ENCODE data around the gene INSR.
A peak's percentile ranks its signal among the peaks of the same experiment; 100 is the strongest.

Gene INSR

GRCh38 chr19:7138402-7138801 lies 155.8 kb downstream of the INSR start:
- no peak for DNase-seq

GRCh38 chr19:7137120-7137519 lies 157.1 kb downstream of the INSR start:
- no peak for DNase-seq

- DNase-seq = no peak
Measured at GRCh38 chr19:7132054-7132453, 162.2 kb downstream of the INSR start.

GRCh38 chr19:7130043-7130442 lies 164.2 kb downstream of the INSR start:
- no peak for DNase-seq

GRCh38 chr19:7126132-7126531 lies 168.1 kb downstream of the INSR start:
- no peak for DNase-seq

- DNase-seq = no peak
Measured at GRCh38 chr19:7125221-7125620, 169.0 kb downstream of the INSR start.

- DNase-seq = no peak
Measured at GRCh38 chr19:7124782-7125181, 169.4 kb downstream of the INSR start.

- no peak for DNase-seq
Measured at GRCh38 chr19:7122701-7123100, 171.5 kb downstream of the INSR start.

GRCh38 chr19:7120499-7120898 lies 173.7 kb downstream of the INSR start:
- DNase-seq = no peak

- DNase-seq = no peak
Measured at GRCh38 chr19:7119582-7119981, 174.6 kb downstream of the INSR start.

- no peak for DNase-seq
Measured at GRCh38 chr19:7117248-7117647, 177.0 kb downstream of the INSR start.

- DNase-seq = no peak
Measured at GRCh38 chr19:7115721-7116120, 178.5 kb downstream of the INSR start.

GRCh38 chr19:7113233-7113632 lies 181.0 kb downstream of the INSR start:
- no peak for DNase-seq

- DNase-seq = no peak
Measured at GRCh38 chr19:7112675-7113074, 181.5 kb downstream of the INSR start.

- peak; percentile 4 for DNase-seq
Measured at GRCh38 chr19:7109678-7110289, 184.4 kb downstream of the INSR start.

- DNase-seq = no peak
Measured at GRCh38 chr19:7106711-7107657, 187.2 kb downstream of the INSR start.

GRCh38 chr19:7104747-7105447 lies 189.3 kb downstream of the INSR start:
- DNase-seq = no peak

- DNase-seq = no peak
Measured at GRCh38 chr19:7101498-7102253, 192.5 kb downstream of the INSR start.

- no peak for DNase-seq
Measured at GRCh38 chr19:7099597-7099921, 194.7 kb downstream of the INSR start.

GRCh38 chr19:7098701-7099596 lies 195.3 kb downstream of the INSR start:
- DNase-seq = peak; percentile 90

- DNase-seq = no peak
Measured at GRCh38 chr19:7098096-7098495, 196.1 kb downstream of the INSR start.

- DNase-seq = no peak
Measured at GRCh38 chr19:7088999-7089398, 205.2 kb downstream of the INSR start.
